ENCODE data around the gene TLE6. TPM values are rescaled to one million over a fixed set of nuclear protein-coding genes. Genes with fewer than 3 reads are reported as not detected.

Gene TLE6
- total RNA-seq, 1 donor from 2014 or later: 0.11 TPM

DNA sequence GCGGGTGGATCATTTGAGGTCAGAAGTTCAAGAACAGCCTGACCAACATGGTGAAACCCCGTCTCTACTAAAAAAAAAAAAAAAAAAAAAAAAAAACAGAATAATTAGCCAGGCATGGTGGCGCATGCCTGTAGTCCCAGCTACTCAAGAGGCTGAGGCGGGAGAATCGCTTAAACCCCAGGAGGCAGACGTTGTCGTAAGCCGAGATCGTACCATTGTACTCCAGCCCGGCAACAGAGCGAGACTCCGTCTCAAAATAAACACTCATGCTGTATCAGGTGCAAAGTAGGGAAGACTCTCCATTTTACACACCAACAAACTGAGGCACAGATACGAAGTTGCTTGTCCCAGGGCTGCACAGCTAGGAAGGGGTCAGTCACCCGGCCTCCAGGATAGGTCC, 15.6 kb downstream of the TLE6 start:
- Histone ChIP-seq H4K20me1 (ENCODE audit: insufficient read depth, low read length) (no peaks in the 10 kb centered on the region), H3K9me3 (ENCODE audit: insufficient read depth, low read depth, low read length) (no peaks in the 10 kb centered on the region), H2AFZ (ENCODE audit: low read depth, low read length) (no peak overlapping the region), H3K36me3 (ENCODE audit: insufficient read depth, low read length) (no peaks in the 10 kb centered on the region), H3K4me3 (ENCODE audit: insufficient read depth, low read depth, low read length) (no peak overlapping the region), H3K9ac (ENCODE audit: low read length) (no peak overlapping the region), H3K27me3 (ENCODE audit: insufficient read depth, low read length) (peaks cover 5% of the 10 kb centered on the region), H3K27ac (ENCODE audit: low read depth, low read length) (no peak overlapping the region), H3K79me2 (ENCODE audit: insufficient read depth, low read length) (no peaks in the 10 kb centered on the region), H3K4me2 (ENCODE audit: low read length) (no peak overlapping the region), H3K4me1 (ENCODE audit: insufficient read depth, low read length) (no peaks in the 10 kb centered on the region)
- Mint-ChIP-seq H3K36me3 (ENCODE audit: low read depth, unreplicated experiment) (peaks cover 2% of the 10 kb centered on the region), H3K4me3 (ENCODE audit: unreplicated experiment) (no peak overlapping the region), H3K27ac (ENCODE audit: unreplicated experiment) (no peak overlapping the region), H3K4me1 (ENCODE audit: low read depth, unreplicated experiment) (no peaks in the 10 kb centered on the region), H3K9me3 (ENCODE audit: unreplicated experiment) (peaks cover 5% of the 10 kb centered on the region), H3K27me3 (ENCODE audit: low read depth, unreplicated experiment) (peaks cover 55% of the 10 kb centered on the region)
- TF ChIP-seq EZH2 (IDR thresholded peaks at IDR 0.05; ENCODE audit: insufficient read depth, low read length): no peak
- DNase-seq (ENCODE audit: low read depth): no peak
- FAIRE-seq: no peak

DNA sequence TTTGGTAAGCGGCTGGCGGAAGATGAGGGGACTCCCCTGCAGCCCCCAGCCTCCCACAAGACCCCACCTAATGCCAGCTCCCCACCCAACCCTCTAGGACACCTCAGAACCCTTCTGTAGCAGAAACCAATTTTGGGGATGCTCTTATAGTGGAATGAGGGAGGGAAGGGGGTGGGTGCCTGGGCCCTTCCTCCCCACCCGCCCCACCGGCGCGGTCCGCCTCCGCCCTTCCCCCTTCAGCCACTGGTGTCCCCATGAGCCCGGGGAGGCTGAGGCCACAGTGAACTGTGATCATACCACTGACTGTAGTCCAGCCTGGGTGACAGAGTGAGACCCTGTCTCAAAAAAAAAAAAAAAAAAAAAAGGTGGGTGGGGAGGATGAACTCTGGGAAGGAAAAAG, 16.2 kb downstream of the TLE6 start:
- Histone ChIP-seq H3K27ac (ENCODE audit: low read depth, low read length) (no peak overlapping the region), H4K20me1 (ENCODE audit: insufficient read depth, low read length) (no peaks in the 10 kb centered on the region), H3K9ac (ENCODE audit: low read length) (no peak overlapping the region), H2AFZ (ENCODE audit: low read depth, low read length) (no peak overlapping the region), H3K27me3 (ENCODE audit: insufficient read depth, low read length) (peaks cover 5% of the 10 kb centered on the region), H3K36me3 (ENCODE audit: insufficient read depth, low read length) (no peaks in the 10 kb centered on the region), H3K79me2 (ENCODE audit: insufficient read depth, low read length) (no peaks in the 10 kb centered on the region), H3K4me3 (ENCODE audit: insufficient read depth, low read depth, low read length) (no peak overlapping the region), H3K4me2 (ENCODE audit: low read length) (no peak overlapping the region), H3K4me1 (ENCODE audit: insufficient read depth, low read length) (no peaks in the 10 kb centered on the region), H3K9me3 (ENCODE audit: insufficient read depth, low read depth, low read length) (no peaks in the 10 kb centered on the region)
- FAIRE-seq (no peak), DNase-seq (ENCODE audit: low read depth) (no peak)
- no peak for TF ChIP-seq EZH2 (IDR thresholded peaks at IDR 0.05; ENCODE audit: insufficient read depth, low read length)
- no peak for TF ChIP-seq CTCF (IDR thresholded peaks at IDR 0.05; ENCODE audit: insufficient read depth, low read depth, low read length)
- H3K36me3 Mint-ChIP-seq (ENCODE audit: low read depth, unreplicated experiment): peaks cover 2% of the 10 kb centered on the region
- peaks cover 49% of the 10 kb centered on the region for H3K27me3 Mint-ChIP-seq (ENCODE audit: low read depth, unreplicated experiment)
- no peaks in the 10 kb centered on the region for H3K4me1 Mint-ChIP-seq (ENCODE audit: low read depth, unreplicated experiment)
- no peak overlapping the region for H3K4me3 Mint-ChIP-seq (ENCODE audit: unreplicated experiment)
- peaks cover 3% of the 10 kb centered on the region for H3K9me3 Mint-ChIP-seq (ENCODE audit: unreplicated experiment)
- H3K27ac Mint-ChIP-seq (ENCODE audit: unreplicated experiment): no peak overlapping the region

GRCh38 chr19:2994588-2995131, 17.3 kb downstream of the TLE6 start:
- Histone ChIP-seq H4K20me1 (ENCODE audit: insufficient read depth, low read length) (no peaks in the 10 kb centered on the region), H3K4me1 (ENCODE audit: insufficient read depth, low read length) (no peaks in the 10 kb centered on the region), H3K27me3 (ENCODE audit: insufficient read depth, low read length) (peaks cover 5% of the 10 kb centered on the region), H3K79me2 (ENCODE audit: insufficient read depth, low read length) (no peaks in the 10 kb centered on the region), H3K9ac (ENCODE audit: low read length) (no peak overlapping the region), H3K4me2 (ENCODE audit: low read length) (no peak overlapping the region), H3K9me3 (ENCODE audit: insufficient read depth, low read depth, low read length) (no peaks in the 10 kb centered on the region), H3K36me3 (ENCODE audit: insufficient read depth, low read length) (no peaks in the 10 kb centered on the region), H3K4me3 (ENCODE audit: insufficient read depth, low read depth, low read length) (no peak overlapping the region), H3K27ac (ENCODE audit: low read depth, low read length) (no peak overlapping the region), H2AFZ (ENCODE audit: low read depth, low read length) (no peak overlapping the region)
- H3K4me3 Mint-ChIP-seq (ENCODE audit: unreplicated experiment): no peak overlapping the region
- H3K36me3 Mint-ChIP-seq (ENCODE audit: low read depth, unreplicated experiment): peaks cover 2% of the 10 kb centered on the region
- TF ChIP-seq CTCF (IDR thresholded peaks at IDR 0.05; ENCODE audit: insufficient read depth, low read depth, low read length) (no peak), EZH2 (IDR thresholded peaks at IDR 0.05; ENCODE audit: insufficient read depth, low read length) (no peak)
- no peaks in the 10 kb centered on the region for H3K4me1 Mint-ChIP-seq (ENCODE audit: low read depth, unreplicated experiment)
- FAIRE-seq (no peak), DNase-seq (ENCODE audit: low read depth) (no peak)
- H3K9me3 Mint-ChIP-seq (ENCODE audit: unreplicated experiment): peaks cover 3% of the 10 kb centered on the region
- no peak overlapping the region for H3K27ac Mint-ChIP-seq (ENCODE audit: unreplicated experiment)
- peaks cover 47% of the 10 kb centered on the region for H3K27me3 Mint-ChIP-seq (ENCODE audit: low read depth, unreplicated experiment)

Measured in astrocyte (in vitro differentiated cells and primary cell).